ENCODE data around the gene XXYLT1.

Gene XXYLT1

GRCh38 chr3:195253923-195254432 is 17.0 kb downstream of the XXYLT1 start:
- Histone ChIP-seq H3K4me1 (ENCODE audit: control insufficient read depth, low read length) (peaks cover 12% of the 10 kb centered on the region), H4K20me1 (ENCODE audit: control insufficient read depth, insufficient read depth, low read depth, low read length) (0 out of 2 replicates have a peak, but pooled peaks cover 4% of the 10 kb centered on the region), H3F3A (ENCODE audit: control insufficient read depth, insufficient read depth) (no peaks in the 10 kb centered on the region), H3K4me2 (ENCODE audit: low read length) (no peak overlapping the region), H3K27me3 (ENCODE audit: control insufficient read depth, low read length) (no peaks in the 10 kb centered on the region), H3K79me2 (ENCODE audit: control insufficient read depth, low read length) (peaks cover 62% of the 10 kb centered on the region), H3K9me3 (ENCODE audit: control insufficient read depth, insufficient read depth, low read length) (no peaks in the 10 kb centered on the region), H3K4me3 (ENCODE audit: low read length) (no peak overlapping the region), H3K27ac (ENCODE audit: low read depth, low read length) (no peak overlapping the region), H3K9me2 (replicated peaks; ENCODE audit: control insufficient read depth, low read length) (no peaks in the 10 kb centered on the region), H3K36me3 (ENCODE audit: control insufficient read depth, low read length) (no peaks in the 10 kb centered on the region)
- TF ChIP-seq CTCF (IDR thresholded peaks at IDR 0.05; ENCODE audit: low read depth, low read length, poor library complexity, severe bottlenecking) (no peak), EZH2phosphoT487 (IDR thresholded peaks at IDR 0.05; ENCODE audit: borderline replicate concordance, low read length) (no peak)

- no peaks in the 10 kb centered on the region for H3K9me3 ChIP-seq (ENCODE audit: control insufficient read depth, insufficient read depth, low read length)
- no peaks in the 10 kb centered on the region for H3K36me3 ChIP-seq (ENCODE audit: control insufficient read depth, low read length)
- no peak overlapping the region for H3K27ac ChIP-seq (ENCODE audit: low read depth, low read length)
- no peak overlapping the region for H3K4me2 ChIP-seq (ENCODE audit: low read length)
- no peaks in the 10 kb centered on the region for H3K27me3 ChIP-seq (ENCODE audit: control insufficient read depth, low read length)
- H3F3A ChIP-seq (ENCODE audit: control insufficient read depth, insufficient read depth), result no peaks in the 10 kb centered on the region
- TF ChIP-seq EZH2phosphoT487 (IDR thresholded peaks at IDR 0.05; ENCODE audit: borderline replicate concordance, low read length) (no peak), CTCF (IDR thresholded peaks at IDR 0.05; ENCODE audit: low read depth, low read length, poor library complexity, severe bottlenecking) (no peak)
- H3K4me3 ChIP-seq (ENCODE audit: low read length), result no peak overlapping the region
- no peaks in the 10 kb centered on the region for H3K9me2 ChIP-seq (replicated peaks; ENCODE audit: control insufficient read depth, low read length)
- H4K20me1 ChIP-seq (ENCODE audit: control insufficient read depth, insufficient read depth, low read depth, low read length), result 0 out of 2 replicates have a peak, but pooled peaks cover 4% of the 10 kb centered on the region
- H3K79me2 ChIP-seq (ENCODE audit: control insufficient read depth, low read length), result peaks cover 41% of the 10 kb centered on the region
- no peaks in the 10 kb centered on the region for H3K4me1 ChIP-seq (ENCODE audit: control insufficient read depth, low read length)
Observed at GRCh38 chr3:195251336-195252065, 19.5 kb downstream of the XXYLT1 start.

GRCh38 chr3:195250473-195251251 is 20.3 kb downstream of the XXYLT1 start:
- no peaks in the 10 kb centered on the region for H3K27me3 ChIP-seq (ENCODE audit: control insufficient read depth, low read length)
- 0 out of 2 replicates have a peak, but pooled peaks cover 4% of the 10 kb centered on the region for H4K20me1 ChIP-seq (ENCODE audit: control insufficient read depth, insufficient read depth, low read depth, low read length)
- H3K4me1 ChIP-seq (ENCODE audit: control insufficient read depth, low read length), result no peaks in the 10 kb centered on the region
- H3K79me2 ChIP-seq (ENCODE audit: control insufficient read depth, low read length), result peaks cover 36% of the 10 kb centered on the region
- no peak overlapping the region for H3K4me3 ChIP-seq (ENCODE audit: low read length)
- H3K9me3 ChIP-seq (ENCODE audit: control insufficient read depth, insufficient read depth, low read length), result no peaks in the 10 kb centered on the region
- no peak overlapping the region for H3K4me2 ChIP-seq (ENCODE audit: low read length)
- no peak for TF ChIP-seq EZH2phosphoT487 (IDR thresholded peaks at IDR 0.05; ENCODE audit: borderline replicate concordance, low read length)
- no peak for TF ChIP-seq CTCF (IDR thresholded peaks at IDR 0.05; ENCODE audit: low read depth, low read length, poor library complexity, severe bottlenecking)
- no peaks in the 10 kb centered on the region for H3F3A ChIP-seq (ENCODE audit: control insufficient read depth, insufficient read depth)
- no peaks in the 10 kb centered on the region for H3K9me2 ChIP-seq (replicated peaks; ENCODE audit: control insufficient read depth, low read length)
- H3K27ac ChIP-seq (ENCODE audit: low read depth, low read length), result no peak overlapping the region
- H3K36me3 ChIP-seq (ENCODE audit: control insufficient read depth, low read length), result no peaks in the 10 kb centered on the region

Measured in DOHH2 (cell line).